Endodermal cell (in vitro differentiated cells): ENCODE results near the gene INSYN1. TPM values are rescaled to one million over a fixed set of nuclear protein-coding genes. Genes with fewer than 3 reads are reported as not detected.

Experiments used
- DNase-seq: peaks from one replicate; pipeline ENCODE4 v3.0.0-alpha.2; 2017
- H3K27ac ChIP-seq: 2 replicates; pipeline ENCODE4 v1.5.1; 2013; ENCODE audit warnings: mild to moderate bottlenecking, low read depth, low read length, moderate library complexity
- H3K27me3 ChIP-seq: 2 replicates; pipeline ENCODE4 v1.6.1; 2013; ENCODE audit warnings: mild to moderate bottlenecking, low read length, moderate library complexity; ENCODE audit not compliant: insufficient read depth, control insufficient read depth, poor library complexity, severe bottlenecking
- H3K36me3 ChIP-seq: 2 replicates; pipeline ENCODE4 v1.7.0; 2013; ENCODE audit warnings: mild to moderate bottlenecking, low read length, moderate library complexity; ENCODE audit not compliant: control insufficient read depth, insufficient read depth
- H3K4me1 ChIP-seq: one replicate; pipeline ENCODE4 v1.7.0; 2013; ENCODE audit warnings: low read length; ENCODE audit not compliant: control insufficient read depth, insufficient read depth
- H3K4me3 ChIP-seq: 2 replicates; pipeline ENCODE4 v1.5.1; 2013; ENCODE audit warnings: mild to moderate bottlenecking, low read length, moderate library complexity
- H3K9ac ChIP-seq: 2 replicates; pipeline ENCODE4 v1.6.1; 2013; ENCODE audit warnings: mild to moderate bottlenecking, low read length, moderate library complexity; ENCODE audit not compliant: poor library complexity, severe bottlenecking; ENCODE audit errors: extremely low read depth
- H3K9me3 ChIP-seq: 2 replicates; pipeline ENCODE4 v1.6.1; 2013; ENCODE audit warnings: mild to moderate bottlenecking, low read length, moderate library complexity; ENCODE audit not compliant: control insufficient read depth
- H3K27ac Mint-ChIP-seq: 2 replicates; pipeline ENCODE4 v1.8.0; 2020; ENCODE audit warnings: mixed read lengths
- H3K27me3 Mint-ChIP-seq: 2 replicates; pipeline ENCODE4 v1.8.0; 2021; ENCODE audit warnings: mild to moderate bottlenecking, mixed read lengths; ENCODE audit not compliant: insufficient read depth
- H3K36me3 Mint-ChIP-seq: 2 replicates; pipeline ENCODE4 v1.8.0; 2020; ENCODE audit warnings: low read depth, mixed read lengths
- H3K4me1 Mint-ChIP-seq: 2 replicates; pipeline ENCODE4 v1.8.0; 2020; ENCODE audit warnings: mixed read lengths
- H3K4me3 Mint-ChIP-seq: 2 replicates; pipeline ENCODE4 v1.8.0; 2020; ENCODE audit warnings: mild to moderate bottlenecking, moderate library complexity, mixed read lengths
- H3K9me3 Mint-ChIP-seq: 2 replicates; pipeline ENCODE4 v1.8.0; 2020; ENCODE audit warnings: mild to moderate bottlenecking, mixed read lengths
- WGBS, 2 experiments: methylation state at CpG; one replicate each; pipeline versions ENCODE4 v1.1.5 to v1.1.7; 2013; ENCODE audit warnings: missing lambda C conversion rate in 2 of 2, mixed read lengths in 1 of 2; ENCODE audit not compliant: insufficient coverage in 1 of 2, insufficient read length in 1 of 2; 5-methylcytosine and 5-hydroxymethylcytosine counted together
- total RNA-seq, 2 donors: library from RNA; stranded (reverse); fragmentation: NEBNext Ultra II Directional in 1 of 2; extraction: Animal tissue kit (Norgen Biotek cat#: 25700) in 1 of 2; gene quantifications; 2 replicates in 1 of 2; 3 replicates in 1 of 2; pipeline ENCODE4 v1.2.1, GENCODE V29; 2021
- TF ChIP-seq, protein P1 (sequence below): fragments of 200-600 bp; sonication (generic); conservative IDR thresholded peaks from 2 replicates; pipeline ENCODE4 v1.5.0; 2021; ENCODE audit warnings: antibody characterized with exemption, mild to moderate bottlenecking

The INSYN1 gene
- total RNA-seq, 2 donors from 2014 or later = 0.33 to 0.55 TPM

DNA sequence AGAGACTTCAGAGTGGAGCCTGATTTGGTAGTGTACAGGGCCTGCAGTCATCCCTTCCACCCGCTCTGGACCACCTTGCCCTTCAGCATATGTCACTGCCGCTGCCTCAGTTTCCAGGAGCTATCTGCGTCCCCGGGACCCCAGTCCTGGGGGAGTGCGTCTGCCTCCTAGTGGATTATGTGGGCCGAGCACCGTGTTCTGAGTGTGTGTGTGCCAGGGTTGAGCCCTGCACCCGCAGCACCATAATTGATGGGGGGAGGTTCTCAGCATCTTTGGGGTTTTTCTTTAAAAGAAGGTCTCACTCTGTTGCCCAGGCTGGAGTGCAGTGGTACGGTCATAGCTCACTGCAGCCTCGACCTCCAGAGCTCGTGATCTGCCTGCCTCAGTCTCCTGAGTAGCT, 35.3 kb downstream of the INSYN1 start:
- TF ChIP-seq, protein P1, sequence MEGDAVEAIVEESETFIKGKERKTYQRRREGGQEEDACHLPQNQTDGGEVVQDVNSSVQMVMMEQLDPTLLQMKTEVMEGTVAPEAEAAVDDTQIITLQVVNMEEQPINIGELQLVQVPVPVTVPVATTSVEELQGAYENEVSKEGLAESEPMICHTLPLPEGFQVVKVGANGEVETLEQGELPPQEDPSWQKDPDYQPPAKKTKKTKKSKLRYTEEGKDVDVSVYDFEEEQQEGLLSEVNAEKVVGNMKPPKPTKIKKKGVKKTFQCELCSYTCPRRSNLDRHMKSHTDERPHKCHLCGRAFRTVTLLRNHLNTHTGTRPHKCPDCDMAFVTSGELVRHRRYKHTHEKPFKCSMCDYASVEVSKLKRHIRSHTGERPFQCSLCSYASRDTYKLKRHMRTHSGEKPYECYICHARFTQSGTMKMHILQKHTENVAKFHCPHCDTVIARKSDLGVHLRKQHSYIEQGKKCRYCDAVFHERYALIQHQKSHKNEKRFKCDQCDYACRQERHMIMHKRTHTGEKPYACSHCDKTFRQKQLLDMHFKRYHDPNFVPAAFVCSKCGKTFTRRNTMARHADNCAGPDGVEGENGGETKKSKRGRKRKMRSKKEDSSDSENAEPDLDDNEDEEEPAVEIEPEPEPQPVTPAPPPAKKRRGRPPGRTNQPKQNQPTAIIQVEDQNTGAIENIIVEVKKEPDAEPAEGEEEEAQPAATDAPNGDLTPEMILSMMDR = peak; percentile 63
- no peaks in the 10 kb centered on the region for H3K4me1 Mint-ChIP-seq
- Histone ChIP-seq H3K4me3 (no peak overlapping the region), H3K27me3 (peaks cover 23% of the 10 kb centered on the region), H3K27ac (no peak overlapping the region), H3K9ac (no peak overlapping the region), H3K9me3 (no peaks in the 10 kb centered on the region), H3K36me3 (peaks cover 18% of the 10 kb centered on the region), H3K4me1 (no peaks in the 10 kb centered on the region)
- peaks cover 17% of the 10 kb centered on the region for H3K36me3 Mint-ChIP-seq
- no peaks in the 10 kb centered on the region for H3K9me3 Mint-ChIP-seq
- DNase-seq = peak; percentile 61
- no peak overlapping the region for H3K4me3 Mint-ChIP-seq
- H3K27me3 Mint-ChIP-seq = peaks cover 36% of the 10 kb centered on the region
- H3K27ac Mint-ChIP-seq = no peak overlapping the region
- 75 to 92% methylated on average over 2 to 11 of the region's 11 CpGs for WGBS, 2 experiments

DNA sequence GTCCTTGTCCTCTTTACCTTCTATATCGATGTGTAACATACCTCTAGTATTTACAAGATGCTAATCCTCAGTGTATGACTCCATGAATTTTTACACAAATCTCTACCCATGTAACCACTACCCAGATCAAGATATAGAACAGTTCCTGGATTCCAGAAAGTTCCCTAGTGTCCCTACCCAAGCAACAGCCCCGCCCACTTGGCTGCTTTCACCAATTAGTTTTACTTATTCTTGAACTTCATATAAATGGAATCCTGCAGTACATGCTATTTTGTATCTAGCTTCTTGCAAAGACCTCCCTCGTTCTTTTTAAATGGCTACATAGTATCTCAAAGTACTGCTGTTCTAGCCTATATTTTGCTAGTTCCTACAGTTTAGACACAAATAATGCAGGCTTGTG, 35.9 kb downstream of the INSYN1 start:
- no peak for DNase-seq
- H3K36me3 ChIP-seq = peaks cover 18% of the 10 kb centered on the region
- H3K9ac ChIP-seq = no peak overlapping the region
- H3K4me3 ChIP-seq = no peak overlapping the region
- TF ChIP-seq, protein P1 = no peak
- H3K27ac Mint-ChIP-seq = no peak overlapping the region
- WGBS, 2 experiments = 82 to 95% methylated on average over 3 of the region's 3 CpGs
- H3K27ac ChIP-seq = no peak overlapping the region
- no peaks in the 10 kb centered on the region for H3K4me1 ChIP-seq
- H3K27me3 ChIP-seq = peaks cover 19% of the 10 kb centered on the region
- peaks cover 31% of the 10 kb centered on the region for H3K27me3 Mint-ChIP-seq
- H3K9me3 Mint-ChIP-seq = no peaks in the 10 kb centered on the region
- no peak overlapping the region for H3K4me3 Mint-ChIP-seq
- peaks cover 22% of the 10 kb centered on the region for H3K36me3 Mint-ChIP-seq
- no peaks in the 10 kb centered on the region for H3K4me1 Mint-ChIP-seq
- no peaks in the 10 kb centered on the region for H3K9me3 ChIP-seq

DNA sequence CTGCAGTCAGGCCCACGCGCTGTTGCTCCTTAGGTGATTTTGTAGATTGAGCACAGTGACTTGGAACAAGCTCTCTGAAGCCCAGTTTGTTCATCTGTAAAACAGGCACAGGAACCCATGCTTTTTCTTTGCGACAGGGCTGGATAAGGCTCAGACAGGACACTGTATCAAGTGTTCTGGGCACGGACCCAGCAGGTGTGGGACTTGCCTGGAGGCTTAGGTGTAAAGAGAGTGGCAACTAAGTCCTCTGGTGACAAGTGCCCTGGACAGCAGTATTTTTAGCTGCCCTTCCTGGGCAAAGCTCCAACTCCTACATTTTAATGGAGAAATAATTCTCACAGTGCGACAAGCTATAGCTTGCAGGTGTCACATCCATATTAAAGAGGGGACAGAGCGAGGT, 36.7 kb downstream of the INSYN1 start:
- no peak overlapping the region for H3K4me3 ChIP-seq
- TF ChIP-seq, protein P1 = no peak

More for the DNA sequence above, 36.7 kb downstream of the INSYN1 start:
- no peaks in the 10 kb centered on the region for H3K9me3 Mint-ChIP-seq
- peaks cover 14% of the 10 kb centered on the region for H3K27me3 ChIP-seq
- no peak overlapping the region for H3K27ac Mint-ChIP-seq
- H3K36me3 ChIP-seq = peaks cover 21% of the 10 kb centered on the region
- H3K27ac ChIP-seq = no peak overlapping the region
- H3K9me3 ChIP-seq = no peaks in the 10 kb centered on the region
- H3K27me3 Mint-ChIP-seq = peaks cover 26% of the 10 kb centered on the region
- H3K4me3 Mint-ChIP-seq = no peak overlapping the region
- no peaks in the 10 kb centered on the region for H3K4me1 Mint-ChIP-seq
- DNase-seq = no peak
- peaks cover 26% of the 10 kb centered on the region for H3K36me3 Mint-ChIP-seq
- H3K4me1 ChIP-seq = no peaks in the 10 kb centered on the region
- WGBS, 2 experiments = 89 to 97% methylated on average over 5 to 6 of the region's 6 CpGs
- no peak overlapping the region for H3K9ac ChIP-seq
